GM18519 (cell line): ENCODE measurements around the gene RNF166.
A peak's percentile ranks its signal among the peaks of the same experiment; 100 is the strongest.
"Not testable (repeated sequence)": the region's sequence is repeated elsewhere in the genome, so short reads cannot be mapped to it uniquely, and the experiment has no call there.

Experiments used
- ATAC-seq: cut with Tn5 transposase; IDR thresholded peaks from one replicate; pipeline ENCODE4 v1.9.1; 2021; ENCODE audit warnings: mild to moderate bottlenecking, moderate library complexity; ENCODE audit not compliant: unreplicated experiment, low FRiP score

Gene RNF166

DNA sequence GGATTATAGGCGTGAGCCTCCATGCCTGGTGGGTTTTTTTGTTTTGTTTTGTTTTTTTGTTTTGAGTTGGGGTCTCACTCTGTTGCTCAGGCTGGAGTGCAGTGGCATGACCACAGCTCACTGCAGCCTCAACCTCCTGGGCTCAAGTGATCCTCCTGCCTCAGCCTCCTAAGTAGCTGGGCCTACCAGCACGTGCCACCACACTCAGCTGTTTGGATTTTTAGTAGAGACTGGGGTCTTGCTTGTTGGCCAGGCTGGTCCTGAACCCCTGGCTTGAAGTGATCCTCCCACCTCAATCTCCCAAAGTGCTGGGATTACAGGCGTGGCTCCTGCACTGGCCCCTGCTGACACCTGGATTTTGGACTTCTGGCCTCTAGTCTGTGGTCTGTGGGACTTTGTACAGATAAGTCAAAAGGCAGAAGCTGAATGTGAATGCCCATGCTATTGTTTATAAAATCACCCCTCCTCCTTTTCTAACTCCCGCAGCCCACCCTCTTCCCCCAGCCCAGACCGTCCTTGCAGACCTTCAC, 25.6 kb downstream of the RNF166 start:
- no peak for ATAC-seq

- no peak for ATAC-seq
These were observed 27.8 kb downstream of the RNF166 start for GRCh38 chr16:88678224-88678979.

GRCh38 chr16:88677721-88678120, 28.5 kb downstream of the RNF166 start:
- ATAC-seq = no peak

GRCh38 chr16:88676502-88677242, 29.5 kb downstream of the RNF166 start:
- ATAC-seq = no peak

GRCh38 chr16:88673716-88674379, 32.4 kb downstream of the RNF166 start:
- no peak for ATAC-seq

GRCh38 chr16:88672776-88673175, 33.4 kb downstream of the RNF166 start:
- ATAC-seq = no peak

- no peak for ATAC-seq
These were observed 34.4 kb downstream of the RNF166 start for GRCh38 chr16:88671806-88672205.

- no peak for ATAC-seq
These were observed 36.2 kb downstream of the RNF166 start for GRCh38 chr16:88669980-88670379.

- ATAC-seq = not testable (repeated sequence)
These were observed 36.7 kb downstream of the RNF166 start for GRCh38 chr16:88669493-88669892.

- no peak for ATAC-seq
These were observed 38.7 kb downstream of the RNF166 start for GRCh38 chr16:88667461-88667860.

GRCh38 chr16:88665570-88665969, 40.6 kb downstream of the RNF166 start:
- no peak for ATAC-seq

DNA sequence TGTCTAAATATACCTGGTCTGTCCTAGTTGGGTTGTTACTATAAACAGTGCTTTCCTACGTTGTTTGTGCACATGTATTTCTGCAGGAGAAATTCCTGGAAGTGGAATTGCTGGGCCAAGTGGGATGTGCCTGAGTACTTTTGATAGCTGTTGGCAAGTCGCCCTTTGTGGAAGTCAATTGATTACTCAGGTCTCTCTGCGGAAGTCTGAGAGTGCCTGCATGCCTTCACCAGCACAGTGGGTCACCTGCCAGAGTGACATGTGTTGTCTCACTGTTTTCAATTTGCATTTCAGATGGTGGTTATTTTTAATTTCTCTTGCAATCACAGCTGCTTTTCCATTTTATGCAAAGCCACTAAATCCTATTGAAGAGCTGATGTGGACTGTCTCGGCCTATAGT, 41.1 kb downstream of the RNF166 start:
- ATAC-seq = no peak

DNA sequence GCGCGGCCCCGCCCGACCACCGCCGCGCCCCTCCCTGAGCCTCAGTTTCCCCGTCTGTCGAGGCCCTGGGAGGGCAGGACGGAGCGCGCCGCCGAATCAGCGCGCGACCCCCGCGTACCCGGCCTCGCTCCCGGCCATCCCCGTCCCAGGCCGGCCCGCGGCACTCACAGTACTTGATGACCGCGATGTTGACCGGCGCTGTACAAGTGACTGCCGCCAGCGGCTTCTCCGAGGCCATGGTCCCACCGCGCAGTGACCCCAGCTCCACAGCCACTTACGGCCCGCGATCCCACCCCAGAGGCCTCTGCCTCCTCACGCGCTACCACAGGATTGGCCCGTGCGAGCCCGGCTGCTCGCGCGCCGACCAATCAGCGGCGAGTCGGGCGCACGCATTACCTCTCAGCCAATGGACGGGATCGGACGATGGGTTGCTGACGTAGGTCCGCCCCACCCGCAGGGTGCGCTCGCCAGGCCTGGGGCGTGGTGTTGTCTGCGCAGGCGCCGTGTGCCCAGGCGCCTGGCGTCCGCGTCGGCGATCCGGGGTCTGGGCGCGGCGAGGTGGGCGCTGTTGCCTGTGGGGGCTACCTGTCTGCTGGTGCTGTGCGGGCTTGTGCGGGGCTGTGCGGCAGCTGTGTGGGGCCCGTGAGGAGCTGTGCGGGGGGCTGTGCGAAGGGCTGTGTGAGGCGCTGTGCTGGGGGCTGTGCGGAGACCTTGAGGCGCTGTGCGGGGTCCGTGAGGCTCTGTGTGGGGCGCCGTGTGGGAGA, 43.2 kb downstream of the RNF166 start, which contains the start of gene MVD:
TSS of gene MVD (minus strand) at position 249 of the 764 bp plus-strand sequence. CDS start at position 238, 11 bp downstream.
- peak; percentile 84 for ATAC-seq

DNA sequence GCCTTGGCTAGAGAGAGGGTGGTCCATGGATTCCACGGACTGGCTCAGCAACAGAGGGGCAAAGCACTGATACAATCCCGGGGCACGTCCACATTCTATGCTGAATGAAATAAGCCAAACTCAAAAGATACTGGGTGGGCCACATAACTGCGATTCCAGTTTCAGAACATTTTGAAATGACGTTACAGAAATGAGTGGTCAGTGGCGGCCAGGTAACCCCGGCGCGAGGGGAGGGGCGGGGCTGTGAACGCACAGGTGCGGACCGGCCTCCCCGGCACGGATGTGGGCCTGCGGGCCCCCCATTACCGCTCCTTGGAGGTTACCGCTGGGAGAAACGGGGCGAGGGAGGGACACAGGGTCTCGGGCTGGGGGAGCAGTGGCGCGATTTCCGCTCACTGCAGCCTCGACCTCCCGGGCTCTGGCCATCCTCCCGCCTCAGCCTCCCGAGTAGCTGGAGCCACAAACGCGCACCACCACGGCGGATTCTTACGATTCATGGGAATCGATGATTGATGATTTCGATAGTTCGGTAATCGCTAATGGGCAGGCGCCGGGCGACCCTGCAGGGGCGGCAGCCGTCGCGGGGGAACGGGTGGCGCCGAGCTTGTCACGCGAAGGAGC, 43.9 kb downstream of the RNF166 start:
- ATAC-seq = no peak

DNA sequence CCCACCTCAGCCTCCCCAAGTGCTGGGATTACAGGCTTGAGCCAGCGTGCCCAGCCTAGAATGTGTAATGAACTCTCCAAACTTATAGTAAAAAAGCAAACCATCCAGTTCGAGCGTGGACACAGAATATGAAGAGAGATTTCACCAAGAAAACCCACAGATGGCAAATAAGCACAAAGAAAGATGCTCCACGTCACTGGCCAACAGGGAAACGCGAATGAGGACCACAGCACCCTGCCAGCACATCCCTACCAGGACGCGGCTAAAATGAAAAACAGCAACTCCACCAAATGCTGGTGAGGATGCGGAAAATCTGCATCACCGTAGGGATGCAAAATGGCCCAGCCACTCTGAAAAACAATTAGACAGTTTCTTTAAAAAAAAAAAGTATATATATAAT, 44.7 kb downstream of the RNF166 start:
- ATAC-seq = no peak

- ATAC-seq = no peak
These were observed 47.0 kb downstream of the RNF166 start for GRCh38 chr16:88659160-88659559.

DNA sequence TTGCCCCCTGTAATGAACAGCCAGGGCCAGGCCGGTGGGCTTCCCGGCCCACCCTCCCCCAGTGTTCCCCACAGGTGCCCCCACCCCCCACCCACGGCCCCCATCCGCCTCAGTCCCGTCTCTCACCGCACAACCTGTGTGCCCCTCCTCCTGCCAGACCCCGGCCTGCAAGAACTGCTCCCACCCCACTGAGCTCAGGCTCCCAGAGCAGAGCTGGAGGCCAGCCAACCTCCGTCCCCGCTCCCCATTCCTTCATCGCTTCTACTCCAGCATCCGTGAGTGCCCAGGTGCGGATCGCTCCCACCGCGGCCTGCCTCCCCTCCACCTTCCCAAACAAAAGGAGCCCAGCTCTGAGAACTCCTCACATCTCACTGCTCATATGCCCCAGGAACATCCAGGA, 47.5 kb downstream of the RNF166 start:
- no peak for ATAC-seq

- no peak for ATAC-seq
These were observed 48.8 kb downstream of the RNF166 start for GRCh38 chr16:88657371-88657770.

GRCh38 chr16:88656291-88656980, 49.8 kb downstream of the RNF166 start:
- ATAC-seq = no peak
